ENCODE data around the gene KCNJ4. TPM values are rescaled to one million over a fixed set of nuclear protein-coding genes. Genes with fewer than 3 reads are reported as not detected.

Gene KCNJ4
- total RNA-seq, 1 donor from 2014 or later, result 0.82 TPM

GRCh38 chr22:38406617-38407016 lies 48.4 kb downstream of the KCNJ4 start:
- H3K4me3 ChIP-seq, result no peak overlapping the region
- DNase-seq (ENCODE audit: low spot score), result no peak
- Mint-ChIP-seq H3K4me3 (no peak overlapping the region), H3K27ac (no peak overlapping the region), H3K4me1 (peaks cover 10% of the 10 kb centered on the region), H3K36me3 (no peaks in the 10 kb centered on the region), H3K9me3 (peaks cover 11% of the 10 kb centered on the region), H3K27me3 (ENCODE audit: insufficient read depth, low read depth) (peaks cover 15% of the 10 kb centered on the region)
- H4K20me1 ChIP-seq (ENCODE audit: low read depth), result no peaks in the 10 kb centered on the region
- H3K9me3 ChIP-seq (ENCODE audit: low read depth), result no peaks in the 10 kb centered on the region
- H3K4me1 ChIP-seq, result peaks cover 4% of the 10 kb centered on the region
- no peaks in the 10 kb centered on the region for H3K79me2 ChIP-seq (ENCODE audit: low read depth)
- no peak overlapping the region for H3K27ac ChIP-seq
- H3K4me2 ChIP-seq, result no peak overlapping the region
- H3K27me3 ChIP-seq, result no peaks in the 10 kb centered on the region
- TF ChIP-seq EZH2phosphoT487 (IDR thresholded peaks at IDR 0.05), result no peak
- TF ChIP-seq CTCF (IDR thresholded peaks at IDR 0.05), result no peak
- TF ChIP-seq EZH2 (IDR thresholded peaks at IDR 0.05), result no peak
- no peak overlapping the region for H3K9ac ChIP-seq
- H3K36me3 ChIP-seq, result no peaks in the 10 kb centered on the region
- H2AFZ ChIP-seq (replicated peaks), result no peak overlapping the region
- H3F3A ChIP-seq (ENCODE audit: low read depth), result peaks cover 3% of the 10 kb centered on the region

DNA sequence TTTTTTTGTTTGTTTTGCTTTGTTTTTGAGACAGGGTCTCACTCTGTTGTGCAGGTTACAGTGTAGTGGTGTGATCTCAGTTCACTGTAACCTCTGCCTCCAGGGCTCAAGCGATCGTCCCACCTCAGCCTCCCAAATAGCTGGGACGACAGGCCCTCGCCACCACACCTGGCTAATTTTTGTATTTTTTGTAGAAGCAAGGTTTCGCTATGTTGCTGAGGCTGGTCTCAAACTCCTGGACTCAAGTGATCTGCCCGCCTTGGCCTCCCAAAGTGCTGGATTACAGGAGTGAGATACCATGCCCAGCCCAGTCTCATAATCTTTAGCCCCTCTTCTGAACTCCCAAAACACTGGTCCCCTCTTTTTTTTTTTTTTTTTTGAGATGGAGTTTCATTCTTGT lies 50.6 kb downstream of the KCNJ4 start:
- Histone ChIP-seq H3K4me3 (no peak overlapping the region), H3K79me2 (ENCODE audit: low read depth) (no peaks in the 10 kb centered on the region), H4K20me1 (ENCODE audit: low read depth) (no peaks in the 10 kb centered on the region), H3K27ac (no peak overlapping the region), H3K36me3 (no peaks in the 10 kb centered on the region), H3K4me2 (no peak overlapping the region), H3K9ac (no peak overlapping the region), H3K9me3 (ENCODE audit: low read depth) (no peaks in the 10 kb centered on the region), H3K4me1 (peaks cover 18% of the 10 kb centered on the region), H2AFZ (replicated peaks) (no peak overlapping the region), H3K27me3 (no peaks in the 10 kb centered on the region), H3F3A (ENCODE audit: low read depth) (peaks cover 17% of the 10 kb centered on the region)
- H3K4me3 Mint-ChIP-seq, result no peak overlapping the region
- peaks cover 5% of the 10 kb centered on the region for H3K9me3 Mint-ChIP-seq
- no peaks in the 10 kb centered on the region for H3K36me3 Mint-ChIP-seq
- peaks cover 28% of the 10 kb centered on the region for H3K4me1 Mint-ChIP-seq
- no peak overlapping the region for H3K27ac Mint-ChIP-seq
- TF ChIP-seq EZH2phosphoT487 (IDR thresholded peaks at IDR 0.05), result no peak
- no peak for TF ChIP-seq CTCF (IDR thresholded peaks at IDR 0.05)
- no peak for TF ChIP-seq EZH2 (IDR thresholded peaks at IDR 0.05)
- no peak for DNase-seq (ENCODE audit: low spot score)
- peaks cover 10% of the 10 kb centered on the region for H3K27me3 Mint-ChIP-seq (ENCODE audit: insufficient read depth, low read depth)

- H3K27ac Mint-ChIP-seq, result no peak overlapping the region
- H3K27me3 Mint-ChIP-seq (ENCODE audit: insufficient read depth, low read depth), result peaks cover 10% of the 10 kb centered on the region
- Histone ChIP-seq H3K36me3 (no peaks in the 10 kb centered on the region), H3K4me1 (peaks cover 18% of the 10 kb centered on the region), H3K4me3 (no peak overlapping the region), H3K9ac (no peak overlapping the region), H2AFZ (replicated peaks) (no peak overlapping the region), H3K27me3 (no peaks in the 10 kb centered on the region), H3K79me2 (ENCODE audit: low read depth) (no peaks in the 10 kb centered on the region), H3K9me3 (ENCODE audit: low read depth) (no peaks in the 10 kb centered on the region), H3K27ac (no peak overlapping the region), H3F3A (ENCODE audit: low read depth) (peaks cover 19% of the 10 kb centered on the region), H4K20me1 (ENCODE audit: low read depth) (no peaks in the 10 kb centered on the region), H3K4me2 (no peak overlapping the region)
- H3K4me1 Mint-ChIP-seq, result peaks cover 28% of the 10 kb centered on the region
- peaks cover 5% of the 10 kb centered on the region for H3K9me3 Mint-ChIP-seq
- no peak overlapping the region for H3K4me3 Mint-ChIP-seq
- no peaks in the 10 kb centered on the region for H3K36me3 Mint-ChIP-seq
- TF ChIP-seq EZH2 (IDR thresholded peaks at IDR 0.05) (no peak), EZH2phosphoT487 (IDR thresholded peaks at IDR 0.05) (no peak), CTCF (IDR thresholded peaks at IDR 0.05) (no peak)
- no peak for DNase-seq (ENCODE audit: low spot score)
These were observed 51.2 kb downstream of the KCNJ4 start for GRCh38 chr22:38403812-38404211.

Measured in neural progenitor cell (in vitro differentiated cells).